Measurements from ENCODE around the gene RPH3AL.

- no peak for TF ChIP-seq POLR2A (IDR thresholded peaks at IDR 0.05; ENCODE audit: low read depth, low read length)
- no peak for TF ChIP-seq POLR2AphosphoS5 (IDR thresholded peaks at IDR 0.05; ENCODE audit: low read depth, low read length)
- no peak for TF ChIP-seq TAF1 (IDR thresholded peaks at IDR 0.05; ENCODE audit: borderline replicate concordance, low read depth, low read length)
These were observed 26.5 kb downstream of the RPH3AL start for GRCh38 chr17:326010-326621.

Measured in GM12892 (cell line).